H9 (cell line): ENCODE data around the gene ZC3H8. TPM values are rescaled to one million over a fixed set of nuclear protein-coding genes. Genes with fewer than 3 reads are reported as not detected.
A peak's percentile ranks its signal among the peaks of the same experiment; 100 is the strongest.

Experiments used
- DNase-seq: peaks from one replicate; pipeline ENCODE4 v3.0.0-alpha.2; 2017
- H2AFZ ChIP-seq: one replicate; pipeline ENCODE4 v1.6.1; 2013; ENCODE audit warnings: mild to moderate bottlenecking, low read length, control low read depth, moderate library complexity
- H2AK5ac ChIP-seq: 2 replicates; pipeline ENCODE4 v1.6.1; 2013; ENCODE audit warnings: low read length, control low read depth, mixed read lengths; ENCODE audit not compliant: insufficient read length
- H2BK120ac ChIP-seq: one replicate; pipeline ENCODE4 v1.6.1; 2013; ENCODE audit warnings: low read depth, mild to moderate bottlenecking, low read length, control low read depth, inconsistent platforms; ENCODE audit not compliant: poor library complexity, severe bottlenecking
- H2BK12ac ChIP-seq: 2 replicates; pipeline ENCODE4 v1.6.1; 2013; ENCODE audit warnings: low read length, control low read depth, mixed read lengths, low read depth; ENCODE audit not compliant: insufficient read length
- H2BK15ac ChIP-seq: 2 replicates; pipeline ENCODE4 v1.6.1; 2013; ENCODE audit warnings: low read depth, low read length, control low read depth
- H2BK20ac ChIP-seq: one replicate; pipeline ENCODE4 v1.6.1; 2013; ENCODE audit warnings: low read depth, mild to moderate bottlenecking, low read length, control low read depth, inconsistent platforms; ENCODE audit not compliant: poor library complexity, severe bottlenecking
- H2BK5ac ChIP-seq: 2 replicates; pipeline ENCODE4 v1.6.1; 2013; ENCODE audit warnings: low read length, control low read depth, mixed read lengths; ENCODE audit not compliant: insufficient read length
- H3K14ac ChIP-seq: 2 replicates; pipeline ENCODE4 v1.6.1; 2013; ENCODE audit warnings: low read length, control low read depth; ENCODE audit not compliant: insufficient read depth
- H3K18ac ChIP-seq: 2 replicates; pipeline ENCODE4 v1.6.1; 2013; ENCODE audit warnings: low read depth, mild to moderate bottlenecking, mixed read lengths, low read length, control low read depth; ENCODE audit not compliant: insufficient read length
- H3K23ac ChIP-seq: 2 replicates; pipeline ENCODE4 v1.6.1; 2013; ENCODE audit warnings: low read length, control low read depth, mixed read lengths, low read depth; ENCODE audit not compliant: insufficient read length
- H3K23me2 ChIP-seq: 2 replicates; pipeline ENCODE4 v1.6.1; 2013; ENCODE audit warnings: low read depth, mild to moderate bottlenecking, mixed read lengths, low read length, control low read depth; ENCODE audit not compliant: insufficient read length, poor library complexity, severe bottlenecking
- H3K27ac ChIP-seq: 2 replicates; pipeline ENCODE4 v1.5.1; 2013; ENCODE audit warnings: low read length, control low read depth, mixed read lengths, low read depth; ENCODE audit not compliant: insufficient read length
- H3K27me3 ChIP-seq: 2 replicates; pipeline ENCODE4 v1.6.1; 2013; ENCODE audit warnings: low read length, control low read depth, inconsistent platforms; ENCODE audit not compliant: insufficient read depth
- H3K4ac ChIP-seq: 2 replicates; pipeline ENCODE4 v1.6.1; 2013; ENCODE audit warnings: low read depth, mild to moderate bottlenecking, control low read depth, inconsistent platforms, low read length, moderate library complexity
- H3K4me1 ChIP-seq: 2 replicates; pipeline ENCODE4 v1.6.1; 2013; ENCODE audit warnings: low read length, control low read depth, inconsistent platforms; ENCODE audit not compliant: insufficient read depth
- H3K4me2 ChIP-seq: 2 replicates; pipeline ENCODE4 v1.6.1; 2013; ENCODE audit warnings: low read length, control low read depth, mixed read lengths; ENCODE audit not compliant: insufficient read length, insufficient read depth
- H3K56ac ChIP-seq: 2 replicates; pipeline ENCODE4 v1.6.1; 2013; ENCODE audit warnings: low read depth, mild to moderate bottlenecking, mixed read lengths, low read length, control low read depth; ENCODE audit not compliant: insufficient read length
- H3K79me1 ChIP-seq: 2 replicates; pipeline ENCODE4 v1.6.1; 2013; ENCODE audit warnings: low read depth, mild to moderate bottlenecking, moderate library complexity, low read length, control low read depth, inconsistent platforms; ENCODE audit not compliant: insufficient read depth, poor library complexity, severe bottlenecking
- H3K79me2 ChIP-seq: 2 replicates; pipeline ENCODE4 v1.6.1; 2013; ENCODE audit warnings: low read length, control low read depth, inconsistent platforms; ENCODE audit not compliant: insufficient read depth
- H3K9ac ChIP-seq: 2 replicates; pipeline ENCODE4 v1.6.1; 2013; ENCODE audit warnings: low read length, control low read depth, mixed read lengths; ENCODE audit not compliant: insufficient read length; ENCODE audit errors: extremely low read depth
- H3K9me3 ChIP-seq: one replicate; pipeline ENCODE4 v1.6.1; 2013; ENCODE audit warnings: low read depth, low read length, inconsistent platforms; ENCODE audit not compliant: control insufficient read depth
- H3T11ph ChIP-seq: one replicate; pipeline ENCODE4 v1.6.1; 2013; ENCODE audit warnings: mild to moderate bottlenecking, low read length, control low read depth, inconsistent platforms
- H4K20me1 ChIP-seq: one replicate; pipeline ENCODE4 v1.6.1; 2013; ENCODE audit not compliant: control insufficient read depth, insufficient read length, insufficient read depth
- H4K5ac ChIP-seq: 2 replicates; pipeline ENCODE4 v1.6.1; 2013; ENCODE audit warnings: low read depth, mild to moderate bottlenecking, mixed read lengths, low read length, control low read depth; ENCODE audit not compliant: insufficient read length
- H4K8ac ChIP-seq: replicated peaks from 2 replicates; pipeline ENCODE4 v1.6.1; 2013; ENCODE audit warnings: low read length, control low read depth, mixed read lengths, low read depth; ENCODE audit not compliant: insufficient read length
- H4K91ac ChIP-seq: 2 replicates; pipeline ENCODE4 v1.6.1; 2013; ENCODE audit warnings: low read depth, mild to moderate bottlenecking, moderate library complexity, mixed read lengths, low read length, control low read depth; ENCODE audit not compliant: insufficient read length
- H3K27ac Mint-ChIP-seq, 3 experiments: 2 replicates in 2 of 3; 3 replicates in 1 of 3; pipeline ENCODE4 v1.8.0; 2020 to 2021; ENCODE audit warnings: mixed read lengths in 3 of 3, mild to moderate bottlenecking in 1 of 3, moderate library complexity in 1 of 3
- H3K27me3 Mint-ChIP-seq: 2 replicates; pipeline ENCODE4 v1.8.0; 2021; ENCODE audit warnings: low read depth, mild to moderate bottlenecking, moderate library complexity, mixed read lengths
- H3K36me3 Mint-ChIP-seq, 3 experiments: 2 replicates in 2 of 3; 3 replicates in 1 of 3; pipeline ENCODE4 v1.8.0; 2020 to 2021; ENCODE audit warnings: low read depth in 3 of 3, mixed read lengths in 3 of 3; ENCODE audit not compliant: insufficient read depth in 1 of 3
- H3K4me1 Mint-ChIP-seq, 2 experiments: 2 replicates each; pipeline ENCODE4 v1.8.0; 2020; ENCODE audit warnings: mixed read lengths in 2 of 2
- H3K4me3 Mint-ChIP-seq, 2 experiments: 2 replicates in 1 of 2; 3 replicates in 1 of 2; pipeline ENCODE4 v1.8.0; 2020 to 2021; ENCODE audit warnings: mild to moderate bottlenecking in 2 of 2, mixed read lengths in 2 of 2, moderate library complexity in 1 of 2
- H3K9me3 Mint-ChIP-seq, 2 experiments: 2 replicates in 1 of 2; 3 replicates in 1 of 2; pipeline ENCODE4 v1.8.0; 2020; ENCODE audit warnings: mild to moderate bottlenecking in 2 of 2, mixed read lengths in 2 of 2, moderate library complexity in 1 of 2
- CTCF ChIP-seq: fragments of 200-600 bp; sonication (generic); conservative IDR thresholded peaks from 3 replicates; pipeline ENCODE4 v1.8.0; 2021; ENCODE audit warnings: antibody characterized with exemption, mild to moderate bottlenecking
- WGBS: extraction: QIAGEN DNeasy Blood & Tissue Kit; methylation state at CpG from one replicate; pipeline ENCODE4 v1.1.7; 2013; ENCODE audit warnings: missing lambda C conversion rate, low lambda C conversion rate, mixed read lengths; ENCODE audit not compliant: insufficient read length; ENCODE audit errors: extremely low coverage; 5-methylcytosine and 5-hydroxymethylcytosine counted together
- total RNA-seq: library from RNA; stranded (reverse); gene quantifications from 2 replicates; pipeline ENCODE4 v1.2.1, GENCODE V29; 2021

ZC3H8 gene
- total RNA-seq, 1 experiment from 2014 or later = 6.9 TPM

- Histone ChIP-seq H4K20me1 (no peaks in the 10 kb centered on the region), H3K27ac (no peak overlapping the region), H3K4me1 (no peaks in the 10 kb centered on the region), H3T11ph (no peak overlapping the region), H3K27me3 (no peaks in the 10 kb centered on the region), H3K23ac (no peak overlapping the region), H3K23me2 (no peaks in the 10 kb centered on the region), H4K8ac (no peak overlapping the region), H3K4me2 (no peak overlapping the region), H2BK20ac (no peak overlapping the region), H2AK5ac (no peak overlapping the region), H3K18ac (no peak overlapping the region), H3K4ac (no peak overlapping the region), H3K79me1 (no peaks in the 10 kb centered on the region), H3K9me3 (no peaks in the 10 kb centered on the region), H4K91ac (no peak overlapping the region), H2AFZ (no peak overlapping the region), H4K5ac (no peak overlapping the region), H2BK12ac (no peak overlapping the region), H3K9ac (no peak overlapping the region), H3K14ac (no peak overlapping the region), H3K56ac (no peak overlapping the region), H2BK120ac (no peak overlapping the region), H3K79me2 (no peaks in the 10 kb centered on the region), H2BK5ac (no peak overlapping the region), H2BK15ac (no peak overlapping the region)
- peak overlapping the region in 1 of 2 experiments; percentile 82; a peak in 1 of 5 replicates for H3K4me3 Mint-ChIP-seq
- no peak overlapping the region for H3K27ac Mint-ChIP-seq
- 100% methylated on average over 1 of the region's 5 CpGs for WGBS
- TF ChIP-seq CTCF = no peak
- H3K27me3 Mint-ChIP-seq = no peaks in the 10 kb centered on the region
- DNase-seq = no peak
- no peaks in the 10 kb centered on the region for H3K9me3 Mint-ChIP-seq
- peaks cover 11 to 12% of the 10 kb centered on the region in 2 experiments for H3K4me1 Mint-ChIP-seq
- H3K36me3 Mint-ChIP-seq = no peaks in the 10 kb centered on the region
These were observed 22.9 kb upstream of the ZC3H8 start for GRCh38 chr2:112277596-112278220.
